HG03571 (cell line): Measurements from ENCODE around the gene BBS4.
"Not testable (repeated sequence)": the region's sequence is repeated elsewhere in the genome, so short reads cannot be mapped to it uniquely, and the experiment has no call there.

Experiments used
- ATAC-seq: cut with Tn5 transposase; IDR thresholded peaks from one replicate; pipeline ENCODE4 v1.9.1; 2021; ENCODE audit not compliant: unreplicated experiment

BBS4 gene

DNA sequence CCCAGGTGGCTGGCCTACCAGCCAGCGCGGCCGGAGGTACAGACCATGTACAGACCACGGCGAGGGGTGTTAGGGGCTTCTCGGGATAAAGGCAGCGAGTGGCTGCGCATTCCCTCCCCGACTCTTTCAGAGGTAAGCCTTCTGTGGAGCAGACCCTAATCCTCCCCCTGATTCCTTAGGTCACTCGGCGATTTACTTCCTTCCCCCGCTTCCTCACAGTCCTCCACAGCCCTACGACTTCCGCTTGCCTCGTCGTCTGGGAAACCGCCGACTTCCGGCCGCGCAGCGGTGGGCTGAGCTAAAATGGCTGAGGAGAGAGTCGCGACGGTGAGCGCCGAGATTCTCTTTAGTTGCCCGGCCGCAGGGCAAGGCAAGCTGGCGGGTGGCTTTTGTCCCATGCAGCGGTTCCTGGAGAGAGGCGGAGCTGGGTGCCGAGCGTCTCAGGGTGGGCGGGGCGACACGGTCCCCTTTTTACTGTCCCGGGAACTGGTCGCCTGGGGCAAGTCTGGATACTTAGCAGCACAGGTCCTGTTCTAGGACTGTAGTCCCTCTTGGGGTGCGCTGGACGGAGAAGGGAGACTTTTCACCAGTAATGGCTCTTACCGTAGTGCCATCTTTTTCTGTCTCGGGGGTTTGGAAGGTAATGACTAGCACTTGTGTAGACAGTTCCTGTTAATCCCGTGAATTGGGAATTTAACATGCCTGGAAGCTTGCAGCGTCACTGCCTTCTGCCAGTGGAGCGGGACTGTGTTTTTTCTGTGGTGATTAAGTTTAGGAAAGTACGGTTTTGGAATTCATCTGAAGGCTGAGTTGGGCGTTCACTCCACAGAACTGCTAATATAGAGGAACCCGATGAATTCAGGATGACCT is at the start of gene BBS4, which contains the start of gene HIGD2B:
BBS4 (plus strand) TSS at position 283 of the 870 bp plus-strand sequence; CDS start at position 304, 21 bp downstream.
HIGD2B (minus strand) TSS at position 258 of the 870 bp plus-strand sequence. CDS start 9,808 bp downstream, outside the sequence.
- peak; percentile 95 for ATAC-seq

- not testable (repeated sequence) for ATAC-seq
Measured at GRCh38 chr15:72636519-72637282, 49.3 kb upstream of the BBS4 start.

- not testable (repeated sequence) for ATAC-seq
Measured at GRCh38 chr15:72639759-72640483, 46.1 kb upstream of the BBS4 start.

- ATAC-seq = not testable (repeated sequence)
Measured at GRCh38 chr15:72642271-72642670, 43.7 kb upstream of the BBS4 start.

- ATAC-seq = not testable (repeated sequence)
Measured at GRCh38 chr15:72648631-72649253, 37.3 kb upstream of the BBS4 start.

GRCh38 chr15:72654397-72654796 is 31.6 kb upstream of the BBS4 start, which contains the start of gene GOLGA6B:
Gene GOLGA6B (plus strand): TSS chr15:72654697. CDS start chr15:72654738, 41 bp downstream.
- ATAC-seq = not testable (repeated sequence)

GRCh38 chr15:72656014-72656413 is 30.0 kb upstream of the BBS4 start:
- ATAC-seq = not testable (repeated sequence)

GRCh38 chr15:72661081-72661480 is 24.9 kb upstream of the BBS4 start:
- ATAC-seq = not testable (repeated sequence)

DNA sequence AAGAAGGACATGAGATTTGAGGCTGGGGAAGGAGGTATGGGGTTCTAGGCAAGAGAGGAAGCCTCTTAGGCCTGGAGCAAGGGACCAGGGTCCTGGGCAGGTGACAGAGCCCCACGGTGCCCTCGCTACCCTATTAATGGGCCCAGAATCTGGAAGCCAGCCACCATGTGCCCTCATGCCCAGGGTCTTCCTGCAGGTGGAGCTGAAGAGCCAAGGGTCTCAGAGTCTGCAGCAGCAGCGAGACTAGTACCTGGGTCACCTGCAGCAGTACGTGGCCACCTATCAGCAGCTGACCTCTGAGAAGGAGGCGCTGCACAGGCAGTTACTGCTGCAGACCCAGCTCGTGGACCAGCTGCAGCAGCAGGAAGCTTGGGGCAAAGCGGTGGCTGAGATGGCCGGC is 22.1 kb upstream of the BBS4 start:
- ATAC-seq = not testable (repeated sequence)

GRCh38 chr15:72665706-72666105 is 20.3 kb upstream of the BBS4 start:
- not testable (repeated sequence) for ATAC-seq

DNA sequence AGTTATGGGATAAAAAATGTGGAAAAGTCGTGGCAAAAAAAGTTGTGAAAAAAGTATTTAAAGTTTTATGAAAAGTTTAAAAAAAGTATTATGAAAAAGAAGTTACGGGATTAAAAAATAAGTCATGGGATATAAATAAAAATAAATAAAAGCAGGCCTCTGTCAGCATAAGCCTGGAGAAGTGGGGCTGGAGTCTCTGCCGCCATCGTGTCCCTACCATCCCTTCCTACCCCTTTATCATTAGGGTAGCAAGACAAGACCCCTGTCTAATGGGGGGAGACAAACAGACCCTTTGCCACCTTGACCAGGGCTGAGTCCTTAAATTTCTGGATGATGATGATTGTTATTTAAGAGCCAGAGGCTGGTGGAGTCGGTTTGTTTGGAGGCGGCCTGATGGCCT is 16.2 kb upstream of the BBS4 start:
- ATAC-seq = not testable (repeated sequence)

- not testable (repeated sequence) for ATAC-seq
Measured at GRCh38 chr15:72670656-72671352, 15.2 kb upstream of the BBS4 start.

- no peak for ATAC-seq
Measured at GRCh38 chr15:72671525-72671924, 14.5 kb upstream of the BBS4 start.

DNA sequence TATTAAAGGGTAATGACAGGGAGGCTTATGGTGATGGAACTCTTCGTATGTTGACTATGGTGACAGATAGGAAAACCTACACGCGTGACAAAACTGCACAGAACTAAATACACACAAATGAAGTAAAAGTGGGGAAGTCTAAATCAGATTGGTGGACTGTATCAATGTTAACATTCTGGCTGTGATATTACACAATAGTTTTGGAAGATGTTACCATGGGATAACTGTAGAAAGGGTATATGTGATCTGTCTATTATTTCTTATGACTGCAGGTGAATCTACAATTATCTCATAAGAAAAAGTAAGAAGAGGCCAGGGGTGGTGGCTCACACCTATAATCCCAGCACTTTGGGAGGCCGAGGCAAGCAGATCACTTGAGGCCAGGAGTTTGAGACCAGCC is 9.2 kb upstream of the BBS4 start:
- ATAC-seq = no peak

GRCh38 chr15:72680931-72681330 is 5.1 kb upstream of the BBS4 start:
- ATAC-seq = no peak

DNA sequence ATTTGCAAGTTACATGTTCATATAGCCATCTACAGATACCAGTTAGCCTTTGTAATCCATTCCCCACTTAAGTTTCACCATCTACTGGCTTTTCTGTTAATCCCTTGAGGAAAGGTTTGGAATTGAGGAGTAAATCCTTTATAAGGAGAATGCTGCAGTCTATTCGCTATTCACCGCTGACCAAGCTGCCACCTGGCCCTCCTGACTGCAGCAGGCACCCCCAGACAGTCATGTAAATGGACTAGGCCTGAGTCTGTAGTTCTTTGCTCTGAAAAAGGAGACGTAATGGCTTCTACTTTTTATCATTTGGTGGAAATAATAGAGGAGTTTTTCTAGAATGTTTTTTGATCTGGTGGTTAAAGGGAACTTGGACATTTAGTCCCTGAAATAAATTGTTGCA is 3.2 kb upstream of the BBS4 start:
- ATAC-seq = no peak

- ATAC-seq = no peak
Measured at GRCh38 chr15:72685301-72685924, 594 bp upstream of the BBS4 start.

DNA sequence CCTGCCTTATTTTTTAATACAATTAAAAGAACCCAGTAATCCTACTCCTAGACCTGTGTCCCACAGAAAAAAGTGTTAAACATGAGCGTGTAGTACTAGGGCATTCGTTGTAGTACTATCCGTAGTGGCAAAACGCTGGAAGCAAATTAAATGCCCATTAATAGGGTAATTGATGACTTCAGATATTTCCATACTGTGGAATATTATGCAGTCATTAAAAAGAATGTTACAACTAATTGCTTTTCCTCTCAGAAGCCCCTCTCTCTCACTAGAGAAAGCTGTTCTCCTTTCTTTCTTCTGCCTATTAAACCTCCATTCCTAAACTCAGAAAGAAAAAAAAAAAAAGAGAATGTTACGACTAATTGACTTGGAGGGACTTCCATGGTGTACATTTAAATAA is 2.7 kb downstream of the BBS4 start:
- no peak for ATAC-seq

GRCh38 chr15:72690938-72691337 is 4.9 kb downstream of the BBS4 start:
- ATAC-seq = no peak
